GM23338 (cell line): ENCODE measurements around the gene NPM3. TPM values are rescaled to one million over a fixed set of nuclear protein-coding genes. Genes with fewer than 3 reads are reported as not detected.

Source experiments
- ATAC-seq: fragments of 200-7000 bp; cut with Tn5 transposase; 3 replicates; pipeline ENCODE4 v1.9.1; 2020
- DNase-seq: peaks from one replicate; pipeline ENCODE4 v3.0.0-alpha.2; 2015; ENCODE audit warnings: low spot score
- H2AFZ ChIP-seq: fragments of 200-600 bp; sonication (generic); 2 replicates; pipeline ENCODE4 v1.8.0; 2016; ENCODE audit warnings: antibody characterized with exemption, mild to moderate bottlenecking, moderate library complexity
- H3F3A ChIP-seq: fragments of 200-600 bp; sonication (generic); replicated peaks from 2 replicates; pipeline ENCODE4 v1.8.0; 2017; ENCODE audit warnings: antibody characterized with exemption, mixed run types, low read depth
- H3K27ac ChIP-seq: fragments of 200-600 bp; sonication (generic); 2 replicates; pipeline ENCODE4 v1.6.1; 2016; ENCODE audit warnings: low read depth
- H3K27me3 ChIP-seq: fragments of 200-600 bp; sonication (generic); 2 replicates; pipeline ENCODE4 v1.8.0; 2016; ENCODE audit warnings: mild to moderate bottlenecking, mixed run types, moderate library complexity; ENCODE audit not compliant: insufficient read depth
- H3K36me3 ChIP-seq: fragments of 200-600 bp; sonication (generic); 2 replicates; pipeline ENCODE4 v1.8.0; 2016; ENCODE audit warnings: mild to moderate bottlenecking; ENCODE audit not compliant: insufficient read depth
- H3K4me1 ChIP-seq: fragments of 200-600 bp; sonication (generic); 2 replicates; pipeline ENCODE4 v1.8.0; 2016; ENCODE audit warnings: mild to moderate bottlenecking, moderate library complexity; ENCODE audit not compliant: insufficient read depth
- H3K4me2 ChIP-seq: fragments of 200-600 bp; sonication (generic); 2 replicates; pipeline ENCODE4 v1.7.1; 2017; ENCODE audit warnings: mixed run types
- H3K4me3 ChIP-seq: fragments of 200-600 bp; sonication (generic); 2 replicates; pipeline ENCODE4 v1.6.1; 2016; ENCODE audit warnings: mixed run types
- H3K79me2 ChIP-seq: fragments of 200-600 bp; sonication (generic); replicated peaks from 2 replicates; pipeline ENCODE4 v1.8.0; 2017; ENCODE audit warnings: mild to moderate bottlenecking; ENCODE audit not compliant: insufficient read depth
- H3K9me2 ChIP-seq: fragments of 200-600 bp; sonication (generic); 2 replicates; pipeline ENCODE4 v1.8.0; 2017; ENCODE audit not compliant: insufficient read depth
- H4K20me1 ChIP-seq: fragments of 200-600 bp; sonication (generic); replicated peaks from 2 replicates; pipeline ENCODE4 v1.8.0; 2017; ENCODE audit warnings: mild to moderate bottlenecking; ENCODE audit not compliant: insufficient read depth
- H3K27ac Mint-ChIP-seq: 2 replicates; pipeline ENCODE4 v1.8.0; 2020; ENCODE audit warnings: inconsistent platforms, mild to moderate bottlenecking, moderate library complexity, mixed read lengths
- H3K27me3 Mint-ChIP-seq: 3 replicates; pipeline ENCODE4 v1.8.0; 2022; ENCODE audit warnings: low read depth, mild to moderate bottlenecking, moderate library complexity, mixed read lengths, inconsistent platforms; ENCODE audit not compliant: insufficient read depth, poor library complexity
- H3K36me3 Mint-ChIP-seq: 3 replicates; pipeline ENCODE4 v1.8.0; 2021; ENCODE audit warnings: low read depth, mild to moderate bottlenecking, inconsistent platforms, moderate library complexity, mixed read lengths
- H3K4me1 Mint-ChIP-seq: 3 replicates; pipeline ENCODE4 v1.8.0; 2020; ENCODE audit warnings: mild to moderate bottlenecking, inconsistent platforms, mixed read lengths
- H3K4me3 Mint-ChIP-seq: 3 replicates; pipeline ENCODE4 v1.8.0; 2021; ENCODE audit warnings: moderate library complexity, mild to moderate bottlenecking, inconsistent platforms, mixed read lengths
- H3K9me3 Mint-ChIP-seq: 3 replicates; pipeline ENCODE4 v1.8.0; 2020; ENCODE audit warnings: moderate library complexity, mild to moderate bottlenecking, inconsistent platforms, mixed read lengths
- EZH2 ChIP-seq: fragments of 200-600 bp; sonication (generic); IDR thresholded peaks from one replicate; pipeline ENCODE4 v1.8.0; 2017; ENCODE audit warnings: antibody characterized with exemption, mild to moderate bottlenecking, low read depth; ENCODE audit not compliant: unreplicated experiment
- EZH2phosphoT487 ChIP-seq: fragments of 200-600 bp; sonication (generic); IDR thresholded peaks from one replicate; pipeline ENCODE4 v1.8.1; 2018; ENCODE audit warnings: antibody characterized with exemption; ENCODE audit not compliant: unreplicated experiment
- JUNB ChIP-seq: IDR thresholded peaks from one replicate; pipeline ENCODE4 v1.6.1; 2016; ENCODE audit warnings: antibody characterized with exemption; ENCODE audit not compliant: unreplicated experiment
- NANOG ChIP-seq: IDR thresholded peaks from 2 replicates; pipeline ENCODE4 v1.6.1; 2016; ENCODE audit warnings: antibody characterized with exemption, borderline replicate concordance
- POLR2AphosphoS5 ChIP-seq: IDR thresholded peaks from 2 replicates; pipeline ENCODE4 v1.6.1; 2016; ENCODE audit warnings: antibody characterized with exemption, low read depth
- STAT1 ChIP-seq: IDR thresholded peaks from one replicate; pipeline ENCODE4 v1.6.1; 2016; ENCODE audit warnings: antibody characterized with exemption; ENCODE audit not compliant: unreplicated experiment
- ZNF114 ChIP-seq: fragments of 250-450 bp; sonication (Bioruptor Pico); IDR thresholded peaks from 2 replicates; pipeline ENCODE4 v1.5.0; 2020; ENCODE audit warnings: mild to moderate bottlenecking, moderate library complexity
- ZNF331 ChIP-seq: fragments of 250-450 bp; sonication (Bioruptor Pico); IDR thresholded peaks from 2 replicates; pipeline ENCODE4 v1.5.0; 2020; ENCODE audit warnings: low read depth, mild to moderate bottlenecking, moderate library complexity
- polyA plus RNA-seq: library from polyadenylated mRNA; unstranded; fragments of >200 nt; fragmentation: Nextera tagmentation; extraction: Ambion mirVana; gene quantifications from 2 replicates; pipeline ENCODE4 v1.2.1, GENCODE V29; 2016
- total RNA-seq: library from RNA; depleted of rRNA; stranded (reverse); fragments of >200 nt; shearing (Covaris generic); gene quantifications from 2 replicates; pipeline ENCODE4 v1.2.3, GENCODE V29; 2014
- TF ChIP-seq, protein P1 (sequence below): IDR thresholded peaks from one replicate; pipeline ENCODE4 v1.6.1; 2018; ENCODE audit warnings: antibody characterized with exemption; ENCODE audit not compliant: unreplicated experiment

Gene NPM3
- total and polyA plus RNA-seq, 2 experiments from 2014 or later = 31.5 to 258 TPM

DNA sequence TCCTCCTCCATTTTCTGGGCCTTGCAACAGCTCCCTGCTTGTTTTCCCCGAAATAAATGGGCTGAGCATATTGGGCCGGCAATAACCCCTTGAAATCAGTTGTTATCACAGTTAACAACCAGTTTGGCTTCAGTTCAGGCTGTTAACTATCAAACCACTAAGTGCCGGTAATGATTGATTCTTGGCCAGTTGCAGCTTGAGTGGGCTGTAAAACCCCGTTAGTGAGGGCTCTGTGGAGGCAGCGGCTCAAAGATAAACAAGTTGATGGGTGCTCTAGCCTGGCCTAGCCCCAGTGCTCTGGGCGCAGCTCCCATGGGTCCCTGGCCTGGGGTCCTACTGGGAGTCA is 15.7 kb downstream of the NPM3 start (continued):
- TF ChIP-seq, protein P1, sequence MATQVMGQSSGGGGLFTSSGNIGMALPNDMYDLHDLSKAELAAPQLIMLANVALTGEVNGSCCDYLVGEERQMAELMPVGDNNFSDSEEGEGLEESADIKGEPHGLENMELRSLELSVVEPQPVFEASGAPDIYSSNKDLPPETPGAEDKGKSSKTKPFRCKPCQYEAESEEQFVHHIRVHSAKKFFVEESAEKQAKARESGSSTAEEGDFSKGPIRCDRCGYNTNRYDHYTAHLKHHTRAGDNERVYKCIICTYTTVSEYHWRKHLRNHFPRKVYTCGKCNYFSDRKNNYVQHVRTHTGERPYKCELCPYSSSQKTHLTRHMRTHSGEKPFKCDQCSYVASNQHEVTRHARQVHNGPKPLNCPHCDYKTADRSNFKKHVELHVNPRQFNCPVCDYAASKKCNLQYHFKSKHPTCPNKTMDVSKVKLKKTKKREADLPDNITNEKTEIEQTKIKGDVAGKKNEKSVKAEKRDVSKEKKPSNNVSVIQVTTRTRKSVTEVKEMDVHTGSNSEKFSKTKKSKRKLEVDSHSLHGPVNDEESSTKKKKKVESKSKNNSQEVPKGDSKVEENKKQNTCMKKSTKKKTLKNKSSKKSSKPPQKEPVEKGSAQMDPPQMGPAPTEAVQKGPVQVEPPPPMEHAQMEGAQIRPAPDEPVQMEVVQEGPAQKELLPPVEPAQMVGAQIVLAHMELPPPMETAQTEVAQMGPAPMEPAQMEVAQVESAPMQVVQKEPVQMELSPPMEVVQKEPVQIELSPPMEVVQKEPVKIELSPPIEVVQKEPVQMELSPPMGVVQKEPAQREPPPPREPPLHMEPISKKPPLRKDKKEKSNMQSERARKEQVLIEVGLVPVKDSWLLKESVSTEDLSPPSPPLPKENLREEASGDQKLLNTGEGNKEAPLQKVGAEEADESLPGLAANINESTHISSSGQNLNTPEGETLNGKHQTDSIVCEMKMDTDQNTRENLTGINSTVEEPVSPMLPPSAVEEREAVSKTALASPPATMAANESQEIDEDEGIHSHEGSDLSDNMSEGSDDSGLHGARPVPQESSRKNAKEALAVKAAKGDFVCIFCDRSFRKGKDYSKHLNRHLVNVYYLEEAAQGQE = no peak
- TF ChIP-seq JUNB = no peak
- TF ChIP-seq POLR2AphosphoS5 = no peak
- TF ChIP-seq STAT1 = no peak

DNA sequence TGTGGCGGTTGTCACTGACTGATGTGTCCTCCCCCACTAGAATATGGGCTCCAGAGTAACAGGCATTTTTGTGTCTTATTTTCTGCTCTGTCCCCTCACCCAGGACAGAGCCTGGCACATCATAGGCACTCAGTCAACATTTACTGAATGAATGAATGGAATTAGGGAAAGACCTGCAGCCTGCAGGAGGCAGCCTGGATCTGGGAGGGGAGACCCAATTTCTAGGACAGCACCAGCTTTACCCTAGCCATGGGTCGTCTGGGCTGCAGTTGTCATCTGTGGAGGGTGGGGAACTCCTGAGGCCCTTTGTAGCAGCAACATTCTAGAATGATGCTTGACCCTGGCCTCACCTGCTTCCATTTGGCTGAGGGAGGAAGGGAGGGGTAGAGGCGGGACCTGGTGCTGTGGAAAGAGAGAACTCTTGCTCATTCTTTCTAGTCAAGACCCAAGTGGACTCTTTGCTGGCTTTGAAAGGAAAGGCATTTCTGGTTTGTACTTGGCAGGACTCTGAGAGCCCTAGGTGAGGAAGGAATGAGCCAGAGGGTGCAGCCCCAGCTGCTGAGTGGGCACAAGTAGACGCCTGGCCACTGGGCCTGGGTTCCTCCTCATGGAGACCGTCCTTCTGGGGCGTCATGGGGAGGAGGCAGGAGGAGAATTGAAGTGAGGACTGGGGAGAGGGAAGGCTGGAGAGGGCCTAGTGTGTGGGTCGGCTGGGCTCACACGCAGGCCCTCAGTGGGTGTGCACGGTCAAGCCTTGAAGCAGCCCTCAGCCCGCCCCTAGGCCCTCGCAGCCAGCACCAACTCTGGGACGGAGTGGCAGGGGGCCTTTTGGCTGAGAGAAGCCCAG is 16.3 kb downstream of the NPM3 start:
- Histone ChIP-seq H3K4me3 (no peak overlapping the region), H3K79me2 (no peaks in the 10 kb centered on the region), H3K9me2 (no peaks in the 10 kb centered on the region), H3K27ac (no peak overlapping the region), H2AFZ (no peak overlapping the region), H3F3A (no peaks in the 10 kb centered on the region), H3K36me3 (no peaks in the 10 kb centered on the region), H3K4me2 (no peak overlapping the region), H3K27me3 (peaks cover 8% of the 10 kb centered on the region), H4K20me1 (no peaks in the 10 kb centered on the region), H3K4me1 (no peaks in the 10 kb centered on the region; the same call in 1 of the 2 replicates)
- Mint-ChIP-seq H3K27me3 (peaks cover 19% of the 10 kb centered on the region), H3K27ac (no peak overlapping the region), H3K4me3 (no peak overlapping the region), H3K36me3 (no peaks in the 10 kb centered on the region; the same call in 2 of the 3 replicates), H3K4me1 (peaks cover 13% of the 10 kb centered on the region), H3K9me3 (no peaks in the 10 kb centered on the region)
- TF ChIP-seq STAT1 (no peak), ZNF331 (CRISPR knock-in tag) (no peak), NANOG (no peak), EZH2 (no peak), JUNB (no peak)
- DNase-seq (no peak), ATAC-seq (no peak)

DNA sequence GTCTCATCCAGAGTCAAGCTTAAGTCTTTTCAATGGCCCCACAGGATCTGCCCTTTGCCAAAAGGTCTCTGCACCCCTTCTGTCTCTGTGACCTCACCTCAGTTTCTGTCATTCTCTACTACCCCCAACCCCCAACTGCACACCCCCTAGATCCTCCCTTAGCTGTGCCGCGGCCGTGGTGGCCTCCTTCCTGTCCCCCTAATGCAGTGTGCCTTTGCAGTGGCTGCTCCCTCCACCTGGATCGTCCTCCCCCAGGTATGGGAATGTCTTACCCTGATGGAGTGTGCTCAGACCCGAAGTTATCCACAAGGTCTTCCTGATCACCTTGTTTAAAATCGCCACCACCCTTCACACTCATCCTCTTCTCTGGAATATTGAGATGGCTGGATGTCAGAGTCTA is 16.9 kb downstream of the NPM3 start:
- no peaks in the 10 kb centered on the region for H3F3A ChIP-seq
- no peaks in the 10 kb centered on the region for H4K20me1 ChIP-seq
- DNase-seq (no peak), ATAC-seq (no peak)
- H2AFZ ChIP-seq = no peak overlapping the region
- Mint-ChIP-seq H3K4me1 (peaks cover 9% of the 10 kb centered on the region), H3K9me3 (no peaks in the 10 kb centered on the region), H3K27ac (no peak overlapping the region), H3K36me3 (no peaks in the 10 kb centered on the region; the same call in 2 of the 3 replicates), H3K27me3 (peaks cover 14% of the 10 kb centered on the region), H3K4me3 (no peak overlapping the region)
- H3K79me2 ChIP-seq = no peaks in the 10 kb centered on the region
- no peak overlapping the region for H3K4me3 ChIP-seq
- H3K4me2 ChIP-seq = no peak overlapping the region
- 0 out of 2 replicates have a peak, but pooled peaks cover 2% of the 10 kb centered on the region for H3K27me3 ChIP-seq
- no peak overlapping the region for H3K27ac ChIP-seq
- H3K36me3 ChIP-seq = no peaks in the 10 kb centered on the region
- no peaks in the 10 kb centered on the region; the same call in 1 of the 2 replicates for H3K4me1 ChIP-seq
- H3K9me2 ChIP-seq = no peaks in the 10 kb centered on the region
- TF ChIP-seq STAT1 = no peak
- TF ChIP-seq EZH2phosphoT487 = no peak
- TF ChIP-seq, protein P1 = no peak
- TF ChIP-seq ZNF114 (CRISPR knock-in tag) = no peak
